ENCODE data around the gene SMIM35.

SMIM35 gene

GRCh38 chr11:118086913-118087768 lies at the start of gene SMIM35:
Gene SMIM35, minus strand, starts transcription at chr11:118086963. Its CDS starts 206 bp downstream, at chr11:118086757.
- no peak for TF ChIP-seq CTCF (IDR thresholded peaks at IDR 0.05)
- Histone ChIP-seq H3K4me1 (no peaks in the 10 kb centered on the region), H3K36me3 (ENCODE audit: control insufficient read depth, insufficient read depth, low read length) (no peaks in the 10 kb centered on the region), H3K27ac (no peak within 1 kb of the TSS), H3K27me3 (ENCODE audit: control insufficient read depth, insufficient read depth, low read length) (no peaks in the 10 kb centered on the region), H3K9ac (no peak within 1 kb of the TSS), H3K4me2 (ENCODE audit: low read length) (no peak within 1 kb of the TSS), H3K9me3 (ENCODE audit: control insufficient read depth, low read length) (no peaks in the 10 kb centered on the region), H2AFZ (no peak within 1 kb of the TSS), H3K79me2 (no peaks in the 10 kb centered on the region), H3K4me3 (ENCODE audit: low read depth, low read length) (no peak within 1 kb of the TSS)

GRCh38 chr11:118136341-118136740 lies 49.6 kb upstream of the SMIM35 start:
- H3K4me3 ChIP-seq (ENCODE audit: low read depth, low read length), result no peak overlapping the region
- H3K4me1 ChIP-seq, result no peaks in the 10 kb centered on the region
- no peak overlapping the region for H3K27ac ChIP-seq
- no peaks in the 10 kb centered on the region for H3K27me3 ChIP-seq (ENCODE audit: control insufficient read depth, insufficient read depth, low read length)
- H3K9me3 ChIP-seq (ENCODE audit: control insufficient read depth, low read length), result no peaks in the 10 kb centered on the region
- no peaks in the 10 kb centered on the region for H3K79me2 ChIP-seq
- H3K4me2 ChIP-seq (ENCODE audit: low read length), result no peak overlapping the region
- TF ChIP-seq CTCF (IDR thresholded peaks at IDR 0.05), result no peak
- H2AFZ ChIP-seq, result no peak overlapping the region
- no peak overlapping the region for H3K9ac ChIP-seq
- H3K36me3 ChIP-seq (ENCODE audit: control insufficient read depth, insufficient read depth, low read length), result no peaks in the 10 kb centered on the region

GRCh38 chr11:118135796-118136165 lies 49.0 kb upstream of the SMIM35 start:
- no peak overlapping the region for H3K9ac ChIP-seq
- H3K4me3 ChIP-seq (ENCODE audit: low read depth, low read length), result no peak overlapping the region
- no peak overlapping the region for H3K4me2 ChIP-seq (ENCODE audit: low read length)
- H3K79me2 ChIP-seq, result no peaks in the 10 kb centered on the region
- no peaks in the 10 kb centered on the region for H3K36me3 ChIP-seq (ENCODE audit: control insufficient read depth, insufficient read depth, low read length)
- no peaks in the 10 kb centered on the region for H3K27me3 ChIP-seq (ENCODE audit: control insufficient read depth, insufficient read depth, low read length)
- no peak overlapping the region for H2AFZ ChIP-seq
- no peaks in the 10 kb centered on the region for H3K9me3 ChIP-seq (ENCODE audit: control insufficient read depth, low read length)
- TF ChIP-seq CTCF (IDR thresholded peaks at IDR 0.05), result no peak
- H3K4me1 ChIP-seq, result no peaks in the 10 kb centered on the region
- no peak overlapping the region for H3K27ac ChIP-seq

- Histone ChIP-seq H3K79me2 (no peaks in the 10 kb centered on the region), H3K9ac (no peak overlapping the region), H3K4me1 (no peaks in the 10 kb centered on the region), H2AFZ (no peak overlapping the region), H3K4me3 (ENCODE audit: low read depth, low read length) (no peak overlapping the region), H3K9me3 (ENCODE audit: control insufficient read depth, low read length) (no peaks in the 10 kb centered on the region), H3K4me2 (ENCODE audit: low read length) (no peak overlapping the region), H3K27ac (no peak overlapping the region), H3K27me3 (ENCODE audit: control insufficient read depth, insufficient read depth, low read length) (no peaks in the 10 kb centered on the region), H3K36me3 (ENCODE audit: control insufficient read depth, insufficient read depth, low read length) (no peaks in the 10 kb centered on the region)
- TF ChIP-seq CTCF (IDR thresholded peaks at IDR 0.05), result no peak
Measured at GRCh38 chr11:118135051-118135795, 48.5 kb upstream of the SMIM35 start.

Data from parathyroid adenoma (tissue), 2 donors.